T-helper 2 cell (primary cell): ENCODE measurements around the gene PLAGL1.
"Not testable (repeated sequence)": the region's sequence is repeated elsewhere in the genome, so short reads cannot be mapped to it uniquely, and the experiment has no call there.

ENCODE experiments used
- DNase-seq, 5 experiments: peaks; one replicate each; pipeline versions ENCODE4 v3.0.0 to v3.0.0-alpha.2; 2012 to 2022

Gene PLAGL1

DNA sequence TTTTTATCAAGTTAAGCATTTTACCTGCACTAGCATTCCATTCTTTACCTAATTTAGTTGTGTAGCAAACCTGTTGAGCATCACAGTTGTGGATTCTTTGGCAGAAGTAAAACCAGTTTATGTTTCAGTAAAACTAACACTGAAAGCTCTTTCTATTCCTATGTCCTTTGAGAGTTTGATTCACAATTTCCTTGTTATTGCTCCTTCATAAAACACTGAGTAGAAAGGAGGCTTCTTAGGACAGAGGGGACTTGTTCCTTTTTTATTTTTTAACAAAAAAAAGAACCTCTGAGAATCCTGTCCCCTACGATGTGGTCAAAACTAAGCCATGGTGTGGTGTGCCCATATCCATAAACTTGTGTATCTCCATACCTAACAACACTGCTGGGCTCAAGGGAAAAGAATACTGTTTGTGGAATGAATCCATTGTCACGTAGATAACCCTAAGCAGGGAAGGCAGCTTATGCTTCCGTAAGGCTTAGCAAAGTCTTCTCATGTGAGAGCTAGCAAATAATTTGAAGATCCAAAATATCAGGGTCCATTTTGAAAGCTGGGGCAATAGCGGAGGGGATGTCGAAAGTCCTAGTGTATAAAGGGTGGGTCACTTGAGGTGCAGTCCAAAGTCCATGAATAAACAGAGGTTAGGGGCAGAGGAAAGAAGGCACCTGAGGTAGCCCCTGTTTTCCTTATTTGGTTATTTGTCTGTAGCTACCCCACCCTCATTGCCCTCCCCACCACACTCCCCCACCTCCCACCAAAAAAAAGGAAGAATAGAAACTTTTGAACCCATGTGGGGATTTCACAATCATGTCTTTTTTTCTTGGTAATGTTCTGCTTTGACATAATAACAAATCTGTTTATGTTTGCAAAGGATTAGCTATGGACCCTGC lies 71.0 kb downstream of the PLAGL1 start:
- no peak for DNase-seq

- DNase-seq, result no peak
Measured at GRCh38 chr6:143936347-143936746, 71.7 kb downstream of the PLAGL1 start.

GRCh38 chr6:143934867-143935266 lies 73.2 kb downstream of the PLAGL1 start:
- no peak for DNase-seq

DNA sequence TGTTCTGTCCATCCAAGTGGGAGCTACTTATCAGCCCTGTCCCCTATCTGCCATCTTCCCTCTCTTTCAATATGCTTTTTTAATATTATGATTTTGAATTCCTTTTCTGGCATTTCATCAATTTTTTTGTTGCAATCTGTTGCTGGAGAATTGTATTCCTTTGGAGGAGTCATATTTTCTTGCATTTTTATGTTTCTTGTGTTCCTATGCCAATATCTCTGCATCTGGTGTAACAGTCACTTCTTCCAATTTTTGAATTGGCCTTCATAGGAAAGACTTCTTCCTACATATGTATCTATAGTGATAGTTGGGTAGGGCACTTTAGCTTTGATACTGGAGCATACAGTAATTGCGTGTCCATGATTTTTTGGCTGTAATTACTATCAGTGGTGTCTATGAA lies 73.7 kb downstream of the PLAGL1 start:
- no peak for DNase-seq

DNA sequence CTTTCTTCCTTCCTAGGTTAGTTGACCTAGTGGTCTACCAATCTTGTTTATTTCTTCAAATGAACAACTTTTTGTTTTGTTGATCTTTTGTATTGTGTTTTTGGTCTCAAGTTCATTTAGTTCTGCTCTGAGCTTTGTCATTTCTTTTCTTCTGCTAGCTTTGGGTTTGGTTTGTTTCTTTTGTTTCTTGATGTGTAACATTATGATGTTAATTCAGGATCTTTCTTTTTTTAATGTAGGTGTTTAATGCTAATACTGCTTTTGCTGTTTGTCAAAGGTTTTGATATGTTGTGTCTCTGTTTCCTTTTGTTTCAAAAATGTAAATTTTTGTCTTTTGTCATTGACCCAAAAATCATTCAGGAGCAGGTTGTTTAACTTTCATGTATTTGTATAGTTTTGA lies 78.1 kb downstream of the PLAGL1 start:
- DNase-seq, result no peak

DNA sequence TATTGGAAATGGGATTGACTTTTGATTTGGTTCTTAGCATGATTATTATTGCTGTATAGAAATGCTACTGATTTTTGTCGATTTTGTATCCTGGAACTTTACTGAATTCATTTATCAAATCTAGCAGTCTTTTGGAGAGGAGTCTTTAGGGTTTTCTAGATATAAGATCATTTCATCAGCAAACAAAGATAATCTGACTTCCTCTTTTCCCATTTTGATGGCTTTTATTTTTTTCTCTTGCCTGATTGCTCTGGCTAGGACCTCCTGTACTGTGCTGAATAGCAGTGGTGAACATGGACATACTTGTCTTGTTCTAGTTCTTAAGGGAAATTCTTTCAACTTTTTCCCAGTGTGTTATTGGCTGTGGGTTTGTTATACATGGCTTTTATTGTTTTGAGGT lies 79.2 kb downstream of the PLAGL1 start:
- DNase-seq, result no peak

GRCh38 chr6:143917026-143917425 lies 91.0 kb downstream of the PLAGL1 start:
- DNase-seq, result not testable (repeated sequence)

- no peak for DNase-seq
Measured at GRCh38 chr6:143912671-143913070, 95.4 kb downstream of the PLAGL1 start.

- DNase-seq, result no peak
Measured at GRCh38 chr6:143911028-143911427, 97.0 kb downstream of the PLAGL1 start.

DNA sequence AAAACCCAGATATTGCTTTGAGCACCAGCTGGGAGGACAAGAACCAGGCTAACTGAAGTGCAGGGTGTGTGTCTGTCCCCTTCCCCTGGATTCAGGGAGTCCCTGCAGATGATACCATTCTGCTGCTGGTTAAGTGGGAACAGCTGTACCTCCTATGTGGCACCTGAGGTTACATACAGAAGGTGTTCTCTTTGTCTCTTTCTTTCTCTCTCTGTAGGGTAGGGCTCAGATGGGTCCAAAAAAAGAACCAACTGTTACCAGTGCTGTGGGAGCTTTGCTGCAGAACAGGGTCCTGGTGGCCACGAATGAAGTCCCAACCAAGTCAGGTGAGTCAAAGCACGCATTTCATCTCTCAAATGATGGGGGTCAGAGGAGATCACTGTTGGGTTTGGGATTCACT lies 105.2 kb downstream of the PLAGL1 start:
- DNase-seq, result no peak

- peak in 1 of 5 experiments; percentile 44 for DNase-seq
Measured at GRCh38 chr6:143901885-143902750, 105.9 kb downstream of the PLAGL1 start.

GRCh38 chr6:143900358-143900757 lies 107.7 kb downstream of the PLAGL1 start:
- DNase-seq, result no peak

DNA sequence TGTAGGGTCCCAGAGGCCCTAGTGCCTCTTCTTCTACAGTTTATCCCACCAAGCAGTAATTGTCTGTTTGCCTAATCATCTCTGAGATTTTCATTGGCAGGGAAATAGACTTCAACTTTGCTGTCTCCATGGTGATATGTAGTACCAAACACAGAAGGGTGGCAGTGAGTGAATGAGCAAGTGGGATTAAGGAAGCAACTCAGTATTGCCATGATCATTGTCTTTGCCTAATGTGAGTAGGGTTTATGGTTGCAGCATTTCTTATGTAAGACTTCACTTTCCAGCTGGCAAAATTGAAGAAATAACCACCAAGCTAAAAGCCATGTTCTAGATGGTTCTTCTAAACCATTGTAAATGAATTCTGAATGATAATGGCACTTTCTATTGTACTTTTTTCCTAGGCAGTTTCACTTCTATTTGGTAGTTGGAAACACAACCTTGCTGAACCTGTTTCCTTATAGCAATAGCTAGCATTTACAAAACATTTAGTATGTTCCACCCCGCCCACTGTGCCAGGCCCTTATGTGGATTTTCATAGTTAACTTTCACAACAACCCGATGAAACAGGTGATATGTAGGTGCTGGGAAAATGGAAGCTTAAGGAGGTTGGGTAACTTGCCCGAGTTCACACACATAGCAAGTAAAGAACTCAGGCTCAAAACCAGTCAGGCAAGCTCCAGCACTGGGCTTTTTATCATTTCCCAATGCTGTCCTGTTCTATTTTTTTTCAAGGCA lies 111.8 kb downstream of the PLAGL1 start:
- no peak for DNase-seq

GRCh38 chr6:143894655-143895054 lies 113.4 kb downstream of the PLAGL1 start:
- DNase-seq, result no peak
